WTC11 (cell line): ENCODE results near the gene C9orf50. TPM values are rescaled to one million over a fixed set of nuclear protein-coding genes. Genes with fewer than 3 reads are reported as not detected.
A peak's percentile ranks its signal among the peaks of the same experiment; 100 is the strongest.
"Not testable (repeated sequence)": the region's sequence is repeated elsewhere in the genome, so short reads cannot be mapped to it uniquely, and the experiment has no call there.

ENCODE experiments used
- ATAC-seq: fragments of 200-7000 bp; cut with Tn5 transposase; 2 replicates; pipeline ENCODE4 v1.10.0; 2021; ENCODE audit warnings: mild to moderate bottlenecking, moderate library complexity
- CTCF ChIA-PET: fragments of 300-600 bp; sonication (Branson Sonifier 250); formaldehyde crosslinking; loops from one replicate; lab custom pipeline; 2021; ENCODE audit warnings: antibody characterized with exemption; lab: Charles Lee
- POLR2A ChIA-PET: fragments of 350-600 bp; sonication (Branson Sonifier 250); formaldehyde crosslinking; loops from one replicate; lab custom pipeline; 2021; ENCODE audit warnings: antibody characterized with exemption; lab: Charles Lee
- DNase-seq: peaks from one replicate; pipeline ENCODE4 v3.0.0; 2021; ENCODE audit warnings: low spot score
- H3K27ac Mint-ChIP-seq: 2 replicates; pipeline ENCODE4 v1.8.0; 2021; ENCODE audit warnings: mixed read lengths
- H3K27me3 Mint-ChIP-seq: 2 replicates; pipeline ENCODE4 v1.8.0; 2021; ENCODE audit warnings: low read depth, mild to moderate bottlenecking, moderate library complexity, mixed read lengths
- H3K36me3 Mint-ChIP-seq: 2 replicates; pipeline ENCODE4 v1.8.0; 2021; ENCODE audit warnings: mixed read lengths
- H3K4me1 Mint-ChIP-seq: 2 replicates; pipeline ENCODE4 v1.8.0; 2022; ENCODE audit warnings: mixed read lengths
- H3K4me3 Mint-ChIP-seq: 2 replicates; pipeline ENCODE4 v1.8.0; 2021; ENCODE audit warnings: mild to moderate bottlenecking, moderate library complexity, mixed read lengths
- H3K9me3 Mint-ChIP-seq: 2 replicates; pipeline ENCODE4 v1.8.0; 2021; ENCODE audit warnings: mixed read lengths
- ATF1 ChIP-seq: sonication (generic); formaldehyde crosslinking; IDR thresholded peaks from 2 replicates; pipeline ENCODE4 v1.8.1; 2023; ENCODE audit warnings: mild to moderate bottlenecking, moderate library complexity, missing genetic modification reagents
- ESRRA ChIP-seq: sonication (generic); formaldehyde crosslinking; IDR thresholded peaks from 2 replicates; pipeline ENCODE4 v1.8.1; 2022; ENCODE audit warnings: mild to moderate bottlenecking, missing genetic modification reagents, borderline replicate concordance
- FOXK1 ChIP-seq: sonication (generic); formaldehyde crosslinking; IDR thresholded peaks from 2 replicates; pipeline ENCODE4 v1.8.0; 2022; ENCODE audit warnings: mild to moderate bottlenecking, moderate library complexity, missing genetic modification reagents
- JUN ChIP-seq: sonication (generic); formaldehyde crosslinking; IDR thresholded peaks from 2 replicates; pipeline ENCODE4 v1.8.0; 2023; ENCODE audit warnings: mild to moderate bottlenecking, missing genetic modification reagents
- MXD4 ChIP-seq: fragments of 250-450 bp; sonication (Bioruptor Pico); IDR thresholded peaks from 2 replicates; pipeline ENCODE4 v1.8.0; 2021; ENCODE audit warnings: mild to moderate bottlenecking, moderate library complexity, borderline replicate concordance
- NFYB ChIP-seq: sonication (generic); formaldehyde crosslinking; conservative IDR thresholded peaks from 2 replicates; pipeline ENCODE4 v1.8.0; 2022; ENCODE audit warnings: low read depth, missing genetic modification reagents
- NR1H2 ChIP-seq: sonication (generic); formaldehyde crosslinking; IDR thresholded peaks from 2 replicates; pipeline ENCODE4 v1.9.0; 2021; ENCODE audit warnings: mild to moderate bottlenecking, moderate library complexity, missing genetic modification reagents
- OVOL2 ChIP-seq: fragments of 250-450 bp; sonication (Bioruptor Pico); IDR thresholded peaks from 2 replicates; pipeline ENCODE4 v1.9.0; 2021; ENCODE audit warnings: mild to moderate bottlenecking, borderline replicate concordance
- PRRX2 ChIP-seq: fragments of 250-450 bp; sonication (Bioruptor Pico); IDR thresholded peaks from 2 replicates; pipeline ENCODE4 v1.8.0; 2021; ENCODE audit warnings: mild to moderate bottlenecking
- TP53 ChIP-seq: sonication (generic); formaldehyde crosslinking; IDR thresholded peaks from 2 replicates; pipeline ENCODE4 v1.8.1; 2023; ENCODE audit warnings: mild to moderate bottlenecking, missing genetic modification reagents
- ZBTB21 ChIP-seq: sonication (generic); formaldehyde crosslinking; IDR thresholded peaks from 2 replicates; pipeline ENCODE4 v1.8.1; 2023; ENCODE audit warnings: mild to moderate bottlenecking, missing genetic modification reagents, borderline replicate concordance
- ZNF232 ChIP-seq: sonication (generic); formaldehyde crosslinking; IDR thresholded peaks from 2 replicates; pipeline ENCODE4 v1.8.0; 2022; ENCODE audit warnings: mild to moderate bottlenecking, missing genetic modification reagents
- total RNA-seq: library from RNA; stranded (reverse); gene quantifications from 3 replicates; pipeline ENCODE4 v1.2.3, GENCODE V29; 2021
- TF ChIP-seq, protein P1 (sequence below): sonication (generic); formaldehyde crosslinking; IDR thresholded peaks from 2 replicates; pipeline ENCODE4 v1.8.1; 2023; ENCODE audit warnings: mild to moderate bottlenecking, missing genetic modification reagents
- TF ChIP-seq, protein P2 (sequence below): sonication (generic); formaldehyde crosslinking; IDR thresholded peaks from 2 replicates; pipeline ENCODE4 v1.8.0; 2023; ENCODE audit warnings: mild to moderate bottlenecking, missing genetic modification reagents
- TF ChIP-seq, protein P3 (sequence below): sonication (generic); formaldehyde crosslinking; IDR thresholded peaks from 2 replicates; pipeline ENCODE4 v1.8.0; 2022; ENCODE audit warnings: mild to moderate bottlenecking, missing genetic modification reagents
- TF ChIP-seq, protein P4 (sequence below): sonication (generic); formaldehyde crosslinking; IDR thresholded peaks from 2 replicates; pipeline ENCODE4 v1.8.1; 2023; ENCODE audit warnings: mild to moderate bottlenecking, missing genetic modification reagents, borderline replicate concordance
- TF ChIP-seq, protein P5 (sequence below): sonication (generic); formaldehyde crosslinking; IDR thresholded peaks from 2 replicates; pipeline ENCODE4 v1.8.1; 2022; ENCODE audit warnings: low read depth, mild to moderate bottlenecking, moderate library complexity, missing genetic modification reagents, borderline replicate concordance

Gene C9orf50
- total RNA-seq, 1 experiment from 2014 or later = 0.11 TPM

DNA sequence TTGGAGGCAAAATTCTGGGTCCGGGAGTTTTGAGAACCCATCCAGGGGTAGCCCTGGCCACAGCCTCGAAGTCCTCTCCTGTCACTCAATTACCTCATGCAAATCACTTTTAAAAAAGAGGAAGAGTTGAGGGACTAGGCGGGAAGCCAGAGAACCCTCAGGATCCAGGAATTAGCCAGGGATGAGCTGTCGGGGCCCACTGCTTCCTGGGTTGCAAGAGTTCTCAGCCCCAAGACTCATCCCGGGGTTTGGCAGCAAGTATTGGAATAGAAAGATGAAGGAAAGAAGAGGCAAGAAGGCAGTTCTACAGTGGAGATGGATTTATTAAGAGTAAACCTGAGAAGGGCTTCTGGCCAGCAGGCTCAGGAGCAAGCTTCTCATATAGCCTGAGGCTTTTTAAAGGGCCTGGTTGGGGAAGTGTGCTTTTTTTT is 25.6 kb downstream of the C9orf50 start (continued):
- TF ChIP-seq, protein P1, sequence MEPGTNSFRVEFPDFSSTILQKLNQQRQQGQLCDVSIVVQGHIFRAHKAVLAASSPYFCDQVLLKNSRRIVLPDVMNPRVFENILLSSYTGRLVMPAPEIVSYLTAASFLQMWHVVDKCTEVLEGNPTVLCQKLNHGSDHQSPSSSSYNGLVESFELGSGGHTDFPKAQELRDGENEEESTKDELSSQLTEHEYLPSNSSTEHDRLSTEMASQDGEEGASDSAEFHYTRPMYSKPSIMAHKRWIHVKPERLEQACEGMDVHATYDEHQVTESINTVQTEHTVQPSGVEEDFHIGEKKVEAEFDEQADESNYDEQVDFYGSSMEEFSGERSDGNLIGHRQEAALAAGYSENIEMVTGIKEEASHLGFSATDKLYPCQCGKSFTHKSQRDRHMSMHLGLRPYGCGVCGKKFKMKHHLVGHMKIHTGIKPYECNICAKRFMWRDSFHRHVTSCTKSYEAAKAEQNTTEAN (CRISPR knock-in tag) = no peak
- no peak for TF ChIP-seq NFYB
- TF ChIP-seq, protein P2, sequence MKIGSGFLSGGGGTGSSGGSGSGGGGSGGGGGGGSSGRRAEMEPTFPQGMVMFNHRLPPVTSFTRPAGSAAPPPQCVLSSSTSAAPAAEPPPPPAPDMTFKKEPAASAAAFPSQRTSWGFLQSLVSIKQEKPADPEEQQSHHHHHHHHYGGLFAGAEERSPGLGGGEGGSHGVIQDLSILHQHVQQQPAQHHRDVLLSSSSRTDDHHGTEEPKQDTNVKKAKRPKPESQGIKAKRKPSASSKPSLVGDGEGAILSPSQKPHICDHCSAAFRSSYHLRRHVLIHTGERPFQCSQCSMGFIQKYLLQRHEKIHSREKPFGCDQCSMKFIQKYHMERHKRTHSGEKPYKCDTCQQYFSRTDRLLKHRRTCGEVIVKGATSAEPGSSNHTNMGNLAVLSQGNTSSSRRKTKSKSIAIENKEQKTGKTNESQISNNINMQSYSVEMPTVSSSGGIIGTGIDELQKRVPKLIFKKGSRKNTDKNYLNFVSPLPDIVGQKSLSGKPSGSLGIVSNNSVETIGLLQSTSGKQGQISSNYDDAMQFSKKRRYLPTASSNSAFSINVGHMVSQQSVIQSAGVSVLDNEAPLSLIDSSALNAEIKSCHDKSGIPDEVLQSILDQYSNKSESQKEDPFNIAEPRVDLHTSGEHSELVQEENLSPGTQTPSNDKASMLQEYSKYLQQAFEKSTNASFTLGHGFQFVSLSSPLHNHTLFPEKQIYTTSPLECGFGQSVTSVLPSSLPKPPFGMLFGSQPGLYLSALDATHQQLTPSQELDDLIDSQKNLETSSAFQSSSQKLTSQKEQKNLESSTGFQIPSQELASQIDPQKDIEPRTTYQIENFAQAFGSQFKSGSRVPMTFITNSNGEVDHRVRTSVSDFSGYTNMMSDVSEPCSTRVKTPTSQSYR (CRISPR knock-in tag) = no peak
- no peak for TF ChIP-seq NR1H2 (CRISPR knock-in tag)
- TF ChIP-seq MXD4 = no peak

DNA sequence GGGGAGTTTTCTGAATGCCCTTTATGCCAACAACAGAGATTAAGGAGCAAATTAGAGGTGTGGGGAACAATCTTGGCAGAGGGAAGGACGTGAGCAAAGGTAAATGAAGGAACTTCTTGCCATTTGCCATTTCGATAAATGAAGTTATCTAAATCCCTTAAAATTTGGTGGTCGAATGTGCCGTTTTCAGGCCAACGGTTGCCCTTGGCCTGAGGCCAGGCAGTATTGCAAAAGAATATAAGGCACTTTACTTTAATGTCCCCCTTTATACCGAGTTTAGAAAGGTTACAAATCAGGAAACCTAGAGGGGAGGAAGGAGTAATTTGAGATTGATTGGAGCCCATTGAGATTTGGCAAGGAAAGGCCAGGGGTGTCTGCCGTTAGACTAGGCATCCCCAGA is 26.3 kb downstream of the C9orf50 start:
- no peaks in the 10 kb centered on the region for H3K9me3 Mint-ChIP-seq
- CTCF ChIA-PET = interaction anchor here (3.8 kb wide), 1 partner anchor 13 kb away, joined by 34 read pairs; no protein-coding TSS in a partner anchor
- H3K4me3 Mint-ChIP-seq = no peak overlapping the region
- no peak overlapping the region for H3K27ac Mint-ChIP-seq
- H3K4me1 Mint-ChIP-seq = peaks cover 47% of the 10 kb centered on the region
- H3K27me3 Mint-ChIP-seq = peaks cover 66% of the 10 kb centered on the region
- POLR2A ChIA-PET = no interaction called here
- no peaks in the 10 kb centered on the region for H3K36me3 Mint-ChIP-seq
- DNase-seq (no peak), ATAC-seq (no peak)
- TF ChIP-seq, protein P3, sequence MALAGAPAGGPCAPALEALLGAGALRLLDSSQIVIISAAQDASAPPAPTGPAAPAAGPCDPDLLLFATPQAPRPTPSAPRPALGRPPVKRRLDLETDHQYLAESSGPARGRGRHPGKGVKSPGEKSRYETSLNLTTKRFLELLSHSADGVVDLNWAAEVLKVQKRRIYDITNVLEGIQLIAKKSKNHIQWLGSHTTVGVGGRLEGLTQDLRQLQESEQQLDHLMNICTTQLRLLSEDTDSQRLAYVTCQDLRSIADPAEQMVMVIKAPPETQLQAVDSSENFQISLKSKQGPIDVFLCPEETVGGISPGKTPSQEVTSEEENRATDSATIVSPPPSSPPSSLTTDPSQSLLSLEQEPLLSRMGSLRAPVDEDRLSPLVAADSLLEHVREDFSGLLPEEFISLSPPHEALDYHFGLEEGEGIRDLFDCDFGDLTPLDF (CRISPR knock-in tag) = no peak
- no peak for TF ChIP-seq FOXK1
- TF ChIP-seq ESRRA (CRISPR knock-in tag) = no peak
- TF ChIP-seq PRRX2 (CRISPR knock-in tag) = no peak
- TF ChIP-seq ATF1 = no peak
- TF ChIP-seq JUN (CRISPR knock-in tag) = no peak

DNA sequence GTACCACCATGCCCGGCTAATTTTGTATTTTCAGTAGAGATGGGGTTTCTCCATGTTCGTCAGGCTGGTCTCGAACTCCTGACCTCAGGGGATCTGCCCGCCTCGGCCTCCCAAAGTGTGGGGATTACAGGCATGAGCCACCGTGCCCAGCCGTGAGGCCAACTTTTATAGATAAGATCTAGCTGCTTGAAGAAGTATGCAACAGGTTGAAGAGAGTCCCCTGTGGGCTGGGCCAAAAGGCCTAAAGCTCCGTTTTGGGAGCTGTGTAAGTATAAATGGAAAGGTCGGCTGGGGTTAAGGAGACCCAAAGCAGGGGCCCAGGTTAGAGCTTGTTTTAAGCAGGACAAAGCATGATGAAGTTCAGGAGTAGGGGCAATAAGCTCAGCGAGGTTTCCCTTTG is 28.1 kb downstream of the C9orf50 start:
- H3K27ac Mint-ChIP-seq, ATAC-seq, H3K36me3 Mint-ChIP-seq, H3K4me3 Mint-ChIP-seq, H3K9me3 Mint-ChIP-seq, DNase-seq: not testable (repeated sequence)
- ChIA-PET POLR2A (interaction anchor here (2.3 kb wide), 1 partner anchor 415 kb away, joined by 6 read pairs; the partner anchor contains the start of gene IER5L), CTCF (interaction anchor here (0.6 to 1.3 kb wide), 4 partner anchors 8 to 257 kb away, joined by 3 to 4 read pairs (median 4); no protein-coding TSS in a partner anchor)
- peaks cover 67% of the 10 kb centered on the region for H3K27me3 Mint-ChIP-seq
- peaks cover 44% of the 10 kb centered on the region for H3K4me1 Mint-ChIP-seq

DNA sequence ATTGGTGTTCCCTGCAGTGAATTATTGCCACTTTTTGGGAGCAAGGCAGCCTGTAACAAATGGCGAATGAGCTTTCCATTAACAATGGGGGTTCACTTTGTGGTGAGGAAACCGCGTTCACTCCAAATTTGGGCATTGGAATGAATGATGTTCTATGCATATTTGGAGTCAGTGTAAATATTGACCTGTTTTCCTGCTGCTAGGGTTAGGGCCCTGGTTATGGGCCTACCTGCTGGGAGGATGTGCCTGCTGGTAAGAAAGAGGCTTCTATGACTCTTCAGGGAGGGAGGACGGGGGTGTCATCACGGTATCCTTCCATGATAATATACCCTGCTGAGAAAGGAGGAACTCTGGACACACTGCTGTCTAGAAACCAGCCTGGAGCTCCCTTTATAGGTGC is 29.0 kb downstream of the C9orf50 start:
- Mint-ChIP-seq H3K27ac (no peak overlapping the region), H3K4me1 (peaks cover 53% of the 10 kb centered on the region), H3K36me3 (no peaks in the 10 kb centered on the region), H3K9me3 (no peaks in the 10 kb centered on the region), H3K27me3 (peaks cover 67% of the 10 kb centered on the region), H3K4me3 (no peak overlapping the region)
- no peak for DNase-seq
- no peak for ATAC-seq
- ChIA-PET CTCF (interaction anchor here (1.0 kb wide), 1 partner anchor 32 kb away, joined by 3 read pairs; no protein-coding TSS in a partner anchor), POLR2A (interaction anchor here (2.3 kb wide), 1 partner anchor 414 kb away, joined by 6 read pairs; the partner anchor contains the start of gene IER5L)
- TF ChIP-seq TP53 (CRISPR knock-in tag) (no peak), FOXK1 (0 out of 2 replicates have a peak, but pooled peaks have one; percentile 51), OVOL2 (CRISPR knock-in tag) (no peak)

DNA sequence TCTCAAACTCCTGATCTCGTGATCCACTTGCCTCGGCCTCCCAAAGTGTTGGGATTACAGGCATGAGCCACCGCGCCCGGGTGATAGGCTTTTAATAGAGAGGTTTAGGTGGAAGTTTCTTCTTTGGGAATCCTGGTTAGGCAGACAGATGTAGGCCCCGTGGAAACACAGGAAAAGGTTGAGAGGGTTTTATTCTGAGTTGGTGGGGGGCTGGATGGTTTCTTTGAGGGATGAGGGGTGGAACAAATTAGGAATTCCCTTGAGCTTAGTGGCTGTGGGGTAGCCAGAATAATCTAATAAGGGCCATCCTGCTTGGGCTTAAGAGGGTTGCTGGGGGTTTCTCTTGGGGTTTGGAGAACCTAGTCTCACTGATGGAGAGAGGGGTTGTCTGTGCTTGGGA is 30.4 kb downstream of the C9orf50 start:
- no peak overlapping the region for H3K27ac Mint-ChIP-seq
- H3K4me3 Mint-ChIP-seq = no peak overlapping the region
- ATAC-seq (no peak), DNase-seq (no peak)
- ChIA-PET CTCF (interaction anchor here (1.4 to 1.5 kb wide), 2 partner anchors 34 to 416 kb away, joined by 3 read pairs; no protein-coding TSS in a partner anchor), POLR2A (no interaction called here)
- H3K9me3 Mint-ChIP-seq = no peaks in the 10 kb centered on the region
- peaks cover 53% of the 10 kb centered on the region for H3K4me1 Mint-ChIP-seq
- peaks cover 61% of the 10 kb centered on the region for H3K27me3 Mint-ChIP-seq
- H3K36me3 Mint-ChIP-seq = no peaks in the 10 kb centered on the region
- TF ChIP-seq, protein P4, sequence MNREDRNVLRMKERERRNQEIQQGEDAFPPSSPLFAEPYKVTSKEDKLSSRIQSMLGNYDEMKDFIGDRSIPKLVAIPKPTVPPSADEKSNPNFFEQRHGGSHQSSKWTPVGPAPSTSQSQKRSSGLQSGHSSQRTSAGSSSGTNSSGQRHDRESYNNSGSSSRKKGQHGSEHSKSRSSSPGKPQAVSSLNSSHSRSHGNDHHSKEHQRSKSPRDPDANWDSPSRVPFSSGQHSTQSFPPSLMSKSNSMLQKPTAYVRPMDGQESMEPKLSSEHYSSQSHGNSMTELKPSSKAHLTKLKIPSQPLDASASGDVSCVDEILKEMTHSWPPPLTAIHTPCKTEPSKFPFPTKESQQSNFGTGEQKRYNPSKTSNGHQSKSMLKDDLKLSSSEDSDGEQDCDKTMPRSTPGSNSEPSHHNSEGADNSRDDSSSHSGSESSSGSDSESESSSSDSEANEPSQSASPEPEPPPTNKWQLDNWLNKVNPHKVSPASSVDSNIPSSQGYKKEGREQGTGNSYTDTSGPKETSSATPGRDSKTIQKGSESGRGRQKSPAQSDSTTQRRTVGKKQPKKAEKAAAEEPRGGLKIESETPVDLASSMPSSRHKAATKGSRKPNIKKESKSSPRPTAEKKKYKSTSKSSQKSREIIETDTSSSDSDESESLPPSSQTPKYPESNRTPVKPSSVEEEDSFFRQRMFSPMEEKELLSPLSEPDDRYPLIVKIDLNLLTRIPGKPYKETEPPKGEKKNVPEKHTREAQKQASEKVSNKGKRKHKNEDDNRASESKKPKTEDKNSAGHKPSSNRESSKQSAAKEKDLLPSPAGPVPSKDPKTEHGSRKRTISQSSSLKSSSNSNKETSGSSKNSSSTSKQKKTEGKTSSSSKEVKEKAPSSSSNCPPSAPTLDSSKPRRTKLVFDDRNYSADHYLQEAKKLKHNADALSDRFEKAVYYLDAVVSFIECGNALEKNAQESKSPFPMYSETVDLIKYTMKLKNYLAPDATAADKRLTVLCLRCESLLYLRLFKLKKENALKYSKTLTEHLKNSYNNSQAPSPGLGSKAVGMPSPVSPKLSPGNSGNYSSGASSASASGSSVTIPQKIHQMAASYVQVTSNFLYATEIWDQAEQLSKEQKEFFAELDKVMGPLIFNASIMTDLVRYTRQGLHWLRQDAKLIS = no peak
- TF ChIP-seq ZBTB21 = no peak
- TF ChIP-seq, protein P5, sequence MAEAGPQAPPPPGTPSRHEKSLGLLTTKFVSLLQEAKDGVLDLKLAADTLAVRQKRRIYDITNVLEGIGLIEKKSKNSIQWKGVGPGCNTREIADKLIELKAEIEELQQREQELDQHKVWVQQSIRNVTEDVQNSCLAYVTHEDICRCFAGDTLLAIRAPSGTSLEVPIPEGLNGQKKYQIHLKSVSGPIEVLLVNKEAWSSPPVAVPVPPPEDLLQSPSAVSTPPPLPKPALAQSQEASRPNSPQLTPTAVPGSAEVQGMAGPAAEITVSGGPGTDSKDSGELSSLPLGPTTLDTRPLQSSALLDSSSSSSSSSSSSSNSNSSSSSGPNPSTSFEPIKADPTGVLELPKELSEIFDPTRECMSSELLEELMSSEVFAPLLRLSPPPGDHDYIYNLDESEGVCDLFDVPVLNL (CRISPR knock-in tag) = no peak
- TF ChIP-seq ZNF232 (CRISPR knock-in tag) = no peak
